HT-29 (cell line): ENCODE results near the gene SEC14L3. TPM values are rescaled to one million over a fixed set of nuclear protein-coding genes. Genes with fewer than 3 reads are reported as not detected.
A peak's percentile ranks its signal among the peaks of the same experiment; 100 is the strongest.

Experiments used
- DNase-seq: peaks from one replicate; pipeline ENCODE4 v3.0.0-alpha.2; 2015; ENCODE audit warnings: low spot score
- total RNA-seq: library from RNA; depleted of rRNA; stranded (reverse); fragments of >200 nt; shearing (Covaris generic); gene quantifications from 2 replicates; pipeline ENCODE4 v1.2.3, GENCODE V29; 2014; rRNA removed

Gene SEC14L3
- total RNA-seq = not detected in 2 replicates

DNA sequence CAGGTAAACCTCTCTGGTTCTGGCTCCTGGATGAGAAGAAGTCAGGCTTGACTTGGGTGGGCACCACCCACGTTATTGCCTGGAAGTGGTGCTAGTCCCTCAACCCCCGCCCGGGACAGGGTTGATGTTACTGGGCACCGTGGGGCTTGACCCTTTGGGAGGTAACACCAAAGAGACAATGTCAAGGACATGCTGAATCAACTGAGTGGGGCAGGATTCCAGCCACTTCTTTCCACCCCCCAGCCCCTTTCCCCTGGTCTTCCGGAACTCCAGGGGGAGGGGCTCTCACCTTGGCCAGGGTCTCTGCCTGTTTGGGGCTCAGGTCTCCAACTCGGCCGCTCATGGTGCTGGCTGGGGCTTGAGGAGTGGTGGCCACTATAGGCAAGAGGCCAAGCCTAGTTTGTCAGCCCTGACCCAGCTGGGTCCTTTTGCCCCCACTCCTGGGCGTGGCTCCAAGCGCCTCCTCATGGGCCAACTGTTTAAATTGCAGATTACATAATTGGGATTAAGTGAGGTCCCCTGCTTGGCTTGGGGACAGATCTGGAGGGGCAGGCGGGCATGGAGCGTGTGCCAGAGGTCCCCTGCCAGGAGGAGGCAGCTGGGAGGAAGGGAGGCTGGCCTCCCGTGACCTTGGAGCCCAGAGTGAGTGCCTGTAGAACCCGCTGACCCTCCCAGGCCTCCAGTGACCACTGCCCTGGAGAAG is at the start of gene SEC14L3:
SEC14L3 (minus strand) TSS at position 402 of the 703 bp plus-strand sequence; CDS start at position 343, 59 bp downstream.
- DNase-seq = no peak

DNA sequence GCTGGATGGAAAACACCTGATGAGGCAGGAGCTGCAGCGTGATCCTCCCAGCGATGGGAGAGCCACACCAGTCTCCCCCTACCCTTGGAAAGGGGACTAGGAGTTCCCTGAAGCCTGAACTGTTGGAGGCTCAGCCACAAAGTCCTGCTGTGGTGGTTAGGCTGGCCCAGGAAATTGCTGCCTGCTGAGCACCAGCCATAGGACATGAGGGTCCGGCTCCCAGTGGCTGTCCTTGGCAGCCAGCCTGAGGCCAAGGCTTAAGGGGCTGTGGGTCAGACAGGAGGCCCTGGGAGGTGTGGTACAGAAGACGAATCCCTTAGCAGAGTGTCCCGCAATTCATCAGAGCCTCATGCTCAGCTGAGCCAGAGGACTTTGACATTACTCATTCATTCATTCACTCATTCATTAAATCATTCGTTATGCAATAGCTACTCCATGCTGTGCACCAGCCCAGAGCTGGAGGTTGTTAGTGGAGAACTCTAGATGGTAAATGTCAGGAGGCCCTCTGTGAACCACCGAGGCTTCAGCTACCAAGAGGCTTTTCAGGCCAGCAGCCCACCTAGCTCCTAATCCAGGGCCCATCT is 48.1 kb upstream of the SEC14L3 start:
- DNase-seq = no peak

DNA sequence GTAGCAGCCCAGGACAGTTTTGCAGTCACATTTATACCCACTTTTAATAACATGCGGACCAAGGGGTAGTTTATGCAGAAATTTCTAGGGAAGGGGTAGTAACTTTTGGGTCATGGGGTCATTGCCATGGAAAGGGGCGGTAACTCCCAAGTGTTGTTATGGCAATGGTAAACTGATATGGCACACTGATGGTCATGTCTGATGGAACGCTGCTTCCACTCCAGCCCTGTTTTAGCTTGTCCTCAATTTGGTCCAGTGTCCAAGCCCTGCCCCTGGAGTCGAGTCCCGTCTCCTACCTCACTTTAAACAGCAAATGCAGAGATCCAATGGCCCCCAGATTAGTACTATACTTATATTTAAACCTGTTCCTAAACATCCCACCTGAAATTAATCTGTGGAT is 44.9 kb upstream of the SEC14L3 start:
- no peak for DNase-seq

DNA sequence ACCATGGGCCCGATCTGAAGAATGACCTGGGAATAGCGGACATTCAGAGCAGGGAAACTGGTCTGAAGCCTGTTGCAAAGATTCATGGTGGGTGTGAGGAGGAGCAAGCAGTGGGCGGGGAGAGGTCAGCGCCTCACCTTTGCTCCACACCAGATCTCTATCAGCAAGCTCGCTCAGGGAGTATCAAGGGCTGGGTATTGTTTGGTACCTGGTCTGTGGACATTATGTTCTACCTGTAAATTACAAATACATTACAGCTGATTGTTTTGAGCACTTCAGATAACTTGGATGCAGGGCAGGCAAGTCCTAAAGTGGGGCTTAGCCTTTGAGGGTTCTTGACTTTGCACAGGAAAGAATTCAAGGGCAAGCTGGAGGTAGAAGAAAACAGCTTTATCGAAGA is 44.5 kb upstream of the SEC14L3 start:
- no peak for DNase-seq

DNA sequence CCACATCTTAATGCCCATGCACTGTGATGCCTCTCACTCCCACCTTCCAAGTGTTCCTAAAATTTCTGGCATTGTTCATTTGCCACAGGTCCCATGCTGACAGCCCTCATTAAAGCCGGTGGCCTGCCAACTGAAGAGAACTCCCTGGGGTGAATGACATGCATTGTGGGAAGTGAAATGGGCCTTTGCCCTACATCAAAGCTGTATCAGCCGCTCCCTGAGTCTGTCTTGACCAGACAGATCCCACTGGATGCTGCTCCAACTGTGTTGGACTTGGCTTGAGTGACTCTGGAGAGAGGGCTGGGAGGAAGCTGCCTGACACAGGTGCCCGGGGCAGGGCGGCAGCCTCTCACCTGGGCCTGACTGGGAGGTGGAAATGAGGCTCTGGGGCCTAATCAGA is 42.4 kb upstream of the SEC14L3 start:
- no peak for DNase-seq

DNA sequence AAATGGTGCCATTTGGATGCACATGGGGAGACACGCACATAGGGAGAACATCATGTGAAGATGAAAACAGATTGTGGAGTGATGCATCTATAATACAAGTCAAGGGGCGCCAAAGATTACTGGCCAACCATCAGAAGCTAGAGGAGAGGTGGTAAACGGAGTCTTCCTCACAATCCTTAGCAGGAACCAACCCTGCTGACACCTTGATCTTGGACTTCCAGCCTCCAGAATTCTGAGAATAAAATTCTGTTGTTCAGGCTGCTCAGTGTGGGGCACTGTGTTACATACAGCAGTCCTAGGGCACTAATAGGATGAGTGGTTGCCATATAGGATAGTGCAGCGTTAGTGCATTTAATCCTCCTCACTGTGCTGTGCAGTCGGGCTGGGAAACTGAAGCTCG is 41.6 kb upstream of the SEC14L3 start:
- DNase-seq = no peak

DNA sequence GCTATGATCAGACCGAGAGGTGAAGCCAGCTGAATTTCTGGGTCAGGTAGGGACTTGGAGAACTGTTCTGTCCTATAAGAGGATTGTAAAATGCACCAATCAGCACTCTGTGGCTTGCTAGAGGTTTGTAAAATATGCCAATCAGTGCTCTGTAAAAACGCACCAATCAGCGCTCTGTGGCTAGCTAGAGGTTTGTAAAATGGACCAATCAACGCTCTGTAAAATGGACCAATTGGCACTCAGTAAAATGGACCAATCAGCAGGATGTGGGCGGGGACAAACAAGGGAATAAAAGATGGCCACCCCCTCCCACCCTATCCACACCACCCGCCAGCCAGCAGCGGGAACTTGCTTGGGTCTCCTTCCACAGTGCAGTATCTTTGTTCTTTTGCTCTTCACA is 40.1 kb upstream of the SEC14L3 start:
- no peak for DNase-seq

DNA sequence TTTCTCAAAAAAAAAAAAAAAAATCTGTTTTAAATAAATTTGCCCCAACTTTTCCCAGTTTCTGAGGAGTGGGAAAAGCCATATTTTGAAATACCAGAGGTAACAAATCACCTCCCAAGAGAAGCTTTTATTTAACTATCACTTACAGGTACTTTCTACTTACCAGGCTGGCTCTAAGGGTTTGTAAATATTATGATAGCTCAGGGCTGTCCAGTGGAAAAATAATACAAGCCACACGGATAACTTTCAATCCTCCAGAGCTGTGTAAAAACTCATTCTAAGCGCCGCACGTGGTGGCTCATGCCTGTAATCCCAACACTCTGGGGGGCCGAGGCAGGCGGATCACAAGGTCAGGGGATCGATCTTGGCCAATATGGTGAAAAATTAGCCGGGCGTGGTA is 39.3 kb upstream of the SEC14L3 start:
- DNase-seq = no peak

DNA sequence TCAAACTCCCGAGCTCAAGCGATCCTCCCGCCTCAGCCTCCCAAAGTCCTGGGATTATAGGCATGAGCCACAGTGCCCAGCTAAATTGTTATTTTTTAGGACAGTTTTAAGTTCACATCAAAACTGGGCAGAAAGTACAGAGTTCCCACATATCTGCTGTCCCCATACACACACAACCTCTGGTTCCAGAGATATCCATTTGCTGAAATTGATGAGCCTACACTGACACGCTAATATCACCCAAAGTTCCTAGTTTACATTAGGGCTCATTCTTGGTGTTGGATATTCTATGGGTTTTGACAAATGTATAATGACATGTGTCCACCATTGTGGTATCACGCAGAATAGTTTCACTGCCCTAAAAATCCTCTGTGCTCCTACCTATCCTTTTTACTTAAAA is 36.4 kb upstream of the SEC14L3 start:
- DNase-seq = no peak

DNA sequence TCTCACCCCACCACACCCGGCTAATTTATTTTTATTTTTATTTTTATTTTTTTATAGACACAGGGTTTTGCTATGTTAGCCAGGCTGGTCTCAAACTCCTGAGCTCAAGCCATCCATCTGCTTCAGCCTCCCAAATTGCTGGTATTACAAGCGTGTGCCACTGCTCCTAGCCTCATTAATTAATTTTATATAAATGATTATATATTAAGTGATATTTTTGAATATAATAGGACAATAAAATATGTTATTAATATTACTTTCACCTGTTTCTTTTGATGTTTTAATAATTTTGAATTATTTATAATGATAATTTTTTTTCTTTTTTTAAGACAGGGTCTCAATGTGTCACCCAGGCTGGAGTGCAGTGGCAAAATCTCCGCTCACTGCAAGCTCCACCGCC is 35.9 kb upstream of the SEC14L3 start:
- DNase-seq = no peak

DNA sequence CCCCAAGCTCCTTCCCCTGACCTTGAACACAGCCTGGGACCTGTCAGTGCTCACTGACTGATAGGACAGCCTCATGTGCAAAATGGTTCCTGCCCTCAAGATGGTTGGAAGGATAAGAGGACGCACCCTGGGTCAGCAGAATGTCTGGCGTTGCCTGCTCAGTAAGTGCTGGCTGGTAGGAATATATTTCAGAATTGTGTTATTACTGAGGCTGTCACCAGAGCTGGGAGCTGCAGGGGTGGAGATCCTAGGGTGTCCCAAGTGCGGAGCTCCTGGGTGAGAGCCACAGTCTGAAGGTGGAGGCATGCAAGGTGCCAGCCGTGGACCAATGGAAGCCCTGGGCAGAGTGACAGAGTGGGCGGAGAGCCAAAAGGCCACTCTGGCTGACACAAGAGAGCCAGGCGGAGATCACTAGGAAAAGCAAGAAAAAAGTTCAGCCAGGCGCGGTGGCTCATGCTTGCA is 34.7 kb upstream of the SEC14L3 start:
- no peak for DNase-seq

DNA sequence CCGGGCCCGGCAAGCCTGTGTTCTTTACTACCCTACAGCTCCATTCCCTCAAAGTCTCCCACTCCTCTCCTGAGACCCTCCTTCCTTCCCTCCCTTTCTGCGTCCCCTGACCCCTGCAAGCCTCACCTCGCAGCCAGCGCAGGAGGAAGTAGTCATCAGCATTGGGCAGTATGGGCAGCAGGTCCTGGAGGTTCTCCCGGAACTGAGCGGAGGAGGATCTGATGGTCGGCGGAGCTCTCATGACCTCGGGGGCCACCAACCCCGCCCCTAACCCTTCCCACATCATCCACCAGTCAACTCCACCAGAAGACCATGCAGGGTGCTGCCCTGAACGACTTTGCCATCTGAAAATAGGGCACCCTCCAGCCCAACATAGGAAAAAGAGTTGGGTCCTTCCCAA is 31.7 kb upstream of the SEC14L3 start:
- DNase-seq = no peak

DNA sequence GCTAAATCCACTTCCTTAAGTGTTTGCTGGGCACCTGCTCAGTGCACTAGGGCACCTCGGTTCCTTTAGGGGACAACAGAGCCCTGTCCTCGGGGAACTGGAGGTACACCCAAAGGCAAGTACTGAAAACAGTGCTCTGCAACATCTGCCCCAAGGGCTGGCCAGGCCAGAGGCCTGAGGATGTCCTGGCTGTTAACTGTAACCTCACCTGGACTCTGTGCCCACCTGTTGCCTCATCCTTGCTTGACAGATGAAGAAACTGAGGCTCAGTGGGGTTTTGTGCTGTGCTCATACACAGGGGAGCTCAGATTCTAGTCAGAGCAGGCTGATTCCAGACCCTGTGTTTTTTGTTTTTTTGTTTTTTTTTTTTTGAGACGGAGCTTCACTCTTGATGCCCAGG is 31.1 kb upstream of the SEC14L3 start:
- no peak for DNase-seq

DNA sequence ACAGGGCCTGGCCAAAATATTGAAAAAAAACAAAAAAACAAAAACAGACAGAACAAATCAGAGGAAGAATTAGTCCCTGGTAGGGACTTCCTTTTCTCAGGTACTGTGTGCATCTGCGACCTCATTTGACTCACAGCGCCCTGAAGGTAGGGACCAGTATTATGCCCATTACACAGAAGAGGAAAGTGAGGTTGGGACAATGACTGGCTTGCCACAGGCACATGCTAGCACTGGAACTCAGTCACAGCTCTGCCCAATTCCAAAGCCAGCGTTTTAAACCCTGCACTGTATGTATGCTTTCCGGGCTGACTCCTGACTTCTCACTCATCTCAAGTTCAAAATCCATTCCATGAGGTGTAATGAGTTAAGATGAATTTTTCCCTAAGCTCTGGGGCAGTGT is 30.3 kb upstream of the SEC14L3 start:
- no peak for DNase-seq

DNA sequence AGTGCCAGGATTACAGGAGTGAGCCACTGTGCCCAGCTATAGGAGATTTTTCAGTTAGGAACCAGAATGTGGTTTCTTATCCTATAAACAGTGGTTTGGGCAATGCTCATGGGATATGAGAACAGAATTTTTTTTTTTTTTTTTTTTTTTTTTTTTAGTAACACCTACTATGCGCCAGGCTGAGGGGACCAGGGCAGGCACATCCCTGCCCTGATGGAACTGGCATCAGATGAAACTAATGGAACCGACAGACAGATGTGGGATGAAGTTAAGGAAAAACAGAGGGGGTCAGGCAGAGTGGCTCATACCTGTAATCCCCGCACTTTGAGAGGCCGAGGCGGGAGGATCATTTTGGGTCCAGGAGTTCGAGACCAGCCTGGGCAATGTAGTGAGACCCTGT is 28.8 kb upstream of the SEC14L3 start:
- DNase-seq = no peak

DNA sequence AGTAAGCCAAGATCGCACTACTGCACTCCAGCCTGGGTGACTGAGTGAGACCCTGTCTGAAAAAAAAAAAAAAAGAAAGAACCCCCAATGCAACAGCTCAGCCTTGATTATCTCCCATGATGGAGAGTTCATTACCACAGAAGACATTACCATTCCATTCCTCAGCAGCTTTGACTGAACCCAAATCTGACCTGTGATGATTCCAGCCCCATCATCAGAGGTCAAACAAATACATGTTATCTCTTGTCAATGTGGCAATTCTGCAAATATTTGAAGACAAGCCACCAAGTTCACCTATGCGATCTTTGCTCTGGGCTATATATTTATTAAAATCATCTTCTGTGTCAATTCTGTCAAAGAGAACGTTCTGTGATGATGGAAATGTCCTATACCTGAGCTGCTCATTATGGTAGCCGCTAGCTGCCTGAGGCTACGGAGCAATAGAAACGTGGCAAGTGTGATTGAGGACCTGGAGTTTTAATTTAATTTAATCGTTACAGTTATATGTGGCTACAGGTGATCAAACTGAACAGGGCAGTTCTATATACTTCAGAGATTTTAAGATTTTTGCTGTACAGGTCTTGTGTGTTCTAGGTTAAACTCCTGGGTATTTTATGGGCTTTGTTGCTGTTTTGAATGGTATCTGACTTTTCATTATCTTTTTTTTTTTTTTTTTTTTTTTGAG is 25.8 kb upstream of the SEC14L3 start:
- no peak for DNase-seq

DNA sequence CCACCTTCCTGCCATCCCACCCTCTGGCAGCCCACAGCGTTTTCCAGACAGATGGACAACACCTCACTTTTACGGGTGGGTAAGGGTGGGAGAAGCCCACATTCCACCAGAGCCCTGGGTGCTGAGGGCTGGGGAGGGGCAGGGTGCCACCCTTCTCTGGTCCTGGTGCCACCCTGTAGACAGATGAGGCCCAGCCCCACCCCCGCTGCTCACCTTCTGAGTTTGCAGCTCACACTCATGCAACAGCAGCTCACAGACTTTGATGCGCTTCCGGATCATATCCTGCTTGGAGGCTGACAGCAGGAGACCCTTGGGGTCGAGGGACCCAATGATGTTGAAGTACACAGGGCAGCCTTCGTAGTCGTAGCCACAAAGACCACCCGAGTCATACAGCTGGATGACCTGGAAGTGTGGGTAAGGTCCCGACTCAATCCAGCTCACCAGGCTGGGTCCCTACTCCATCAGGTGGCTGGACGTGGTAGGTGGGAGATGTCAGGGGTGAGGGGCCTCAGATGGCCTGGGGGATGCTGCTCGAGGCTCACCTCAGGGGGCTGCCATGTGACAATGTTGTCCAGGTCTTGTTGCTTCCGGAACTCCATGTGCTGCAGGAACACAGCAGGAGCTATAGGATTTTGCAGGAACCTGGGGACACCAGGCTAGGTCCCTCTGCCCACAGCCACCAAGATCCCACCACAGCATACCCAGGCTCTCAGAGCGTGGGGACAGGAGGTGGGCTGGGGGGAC is 23.4 kb upstream of the SEC14L3 start:
- no peak for DNase-seq

DNA sequence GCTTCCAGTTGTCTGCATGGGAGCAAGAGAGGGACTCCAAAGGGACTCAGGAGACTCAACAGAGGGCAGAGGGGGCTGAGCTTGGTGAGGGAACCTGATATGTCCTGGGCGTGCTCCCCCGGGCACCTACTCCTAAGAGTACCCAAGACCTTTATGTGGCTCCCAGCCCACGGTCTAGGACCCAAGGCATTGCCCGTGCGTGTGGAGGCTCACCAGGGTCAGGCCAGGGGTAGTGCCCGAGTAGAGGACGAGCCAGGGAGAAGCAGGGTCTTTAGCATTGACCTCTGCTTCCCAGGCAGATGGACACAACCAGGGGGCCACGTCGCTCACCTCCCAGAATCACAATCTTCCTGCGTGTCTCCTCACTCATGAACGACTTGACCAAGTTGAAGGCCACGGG is 20.3 kb upstream of the SEC14L3 start:
- no peak for DNase-seq

DNA sequence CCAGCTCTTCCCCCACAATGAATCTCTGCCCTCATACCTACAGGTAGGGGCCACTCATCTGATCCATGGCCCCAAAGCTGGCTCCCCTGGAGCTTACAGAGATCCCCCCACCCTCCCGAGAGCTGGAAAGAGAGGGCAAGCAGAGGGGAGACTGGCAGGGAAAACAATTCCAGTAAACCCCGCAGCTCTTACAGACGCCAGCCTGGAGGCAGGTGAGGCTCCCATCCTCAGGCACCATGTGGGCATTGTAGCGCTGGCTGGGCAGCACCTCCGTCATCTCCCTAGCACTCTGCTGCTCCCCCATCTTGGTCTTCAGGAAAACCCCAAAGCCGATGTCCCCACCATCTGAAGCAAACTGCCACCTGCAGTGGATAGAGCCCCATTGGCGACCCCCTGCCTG is 19.6 kb upstream of the SEC14L3 start:
- DNase-seq = no peak

DNA sequence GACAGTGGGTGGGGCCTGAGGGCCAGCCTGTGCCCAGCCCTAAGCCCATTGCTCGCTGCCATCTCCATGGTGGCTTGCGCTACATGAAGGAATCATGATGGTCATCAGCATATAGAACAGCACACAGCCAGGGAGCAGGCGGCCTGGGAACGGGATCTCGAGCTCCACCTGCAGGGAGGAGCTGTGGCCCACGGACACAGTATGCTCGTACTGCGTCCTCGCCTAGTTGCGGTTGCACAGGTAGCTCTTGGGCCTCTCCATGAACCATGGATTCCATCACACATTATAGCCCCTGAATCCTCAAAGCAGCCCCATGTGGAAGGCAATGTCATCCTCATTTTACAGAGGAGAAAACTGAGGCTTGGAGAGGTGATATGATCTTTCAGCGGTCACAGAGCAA is 18.6 kb upstream of the SEC14L3 start:
- DNase-seq = peak; percentile 45

DNA sequence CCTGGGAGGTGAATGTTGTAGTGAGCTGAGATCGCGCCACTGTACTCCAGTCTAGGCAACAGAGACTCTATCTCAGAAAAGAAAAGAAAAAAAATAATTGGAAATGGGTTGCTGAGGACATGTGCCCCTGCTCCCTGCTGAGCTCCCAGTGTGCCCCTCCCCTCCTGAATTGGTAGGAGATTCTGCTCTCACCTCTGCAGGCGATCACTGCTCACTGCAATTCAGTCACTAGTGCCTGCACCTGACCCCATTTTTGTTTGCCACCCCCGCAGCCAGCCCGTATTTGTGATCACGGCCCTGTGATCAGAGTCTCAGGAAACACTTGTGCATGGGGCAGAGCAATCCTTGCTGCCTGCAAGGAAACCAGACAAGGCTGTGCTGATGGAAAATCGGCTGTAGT is 16.3 kb upstream of the SEC14L3 start:
- DNase-seq = no peak

DNA sequence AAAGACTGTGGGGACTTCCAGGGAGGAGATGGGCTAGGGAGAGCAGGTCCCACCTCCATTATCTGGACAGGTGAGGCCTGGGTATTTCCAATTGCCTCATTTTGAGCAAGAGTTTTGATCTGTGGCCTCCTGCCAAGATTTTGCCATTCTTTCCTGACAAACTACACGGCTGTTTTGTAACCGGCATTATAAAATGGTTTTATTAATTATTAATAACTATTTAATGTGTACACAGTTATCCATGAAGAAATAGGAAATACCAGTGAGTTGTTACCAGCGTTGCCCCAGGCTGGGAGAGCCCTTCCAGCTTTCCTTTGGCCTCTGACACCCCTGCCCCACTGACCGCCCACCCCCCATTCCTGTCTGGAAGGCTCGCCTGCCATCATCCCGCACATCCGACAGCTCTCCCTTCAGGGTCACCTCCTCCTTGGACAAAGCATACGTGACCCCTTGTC is 14.9 kb upstream of the SEC14L3 start:
- peak; percentile 17 for DNase-seq
